Hepatocyte (in vitro differentiated cells): ENCODE results near the gene ZDHHC12. TPM values are rescaled to one million over a fixed set of nuclear protein-coding genes. Genes with fewer than 3 reads are reported as not detected.

Experiments
- DNase-seq: peaks from one replicate; pipeline ENCODE4 v3.0.0-alpha.2; 2016; ENCODE audit warnings: low spot score
- H2AFZ ChIP-seq: fragments of 200-600 bp; sonication (generic); 2 replicates; pipeline ENCODE4 v1.6.0; 2016; ENCODE audit warnings: antibody characterized with exemption, mild to moderate bottlenecking
- H3K27ac ChIP-seq: fragments of 200-600 bp; sonication (generic); 2 replicates; pipeline ENCODE4 v1.5.1; 2016; ENCODE audit warnings: mild to moderate bottlenecking
- H3K27me3 ChIP-seq: fragments of 200-600 bp; sonication (generic); 2 replicates; pipeline ENCODE4 v1.6.1; 2016
- H3K36me3 ChIP-seq: fragments of 200-600 bp; sonication (generic); replicated peaks from 2 replicates; pipeline ENCODE4 v1.5.1; 2016; ENCODE audit warnings: low read depth; ENCODE audit not compliant: insufficient read depth
- H3K4me1 ChIP-seq: fragments of 200-600 bp; sonication (generic); 2 replicates; pipeline ENCODE4 v1.5.1; 2016; ENCODE audit warnings: mild to moderate bottlenecking, moderate library complexity; ENCODE audit not compliant: insufficient read depth
- H3K4me2 ChIP-seq: fragments of 200-600 bp; sonication (generic); 2 replicates; pipeline ENCODE4 v1.6.0; 2016
- H3K4me3 ChIP-seq: fragments of 200-600 bp; sonication (generic); 2 replicates; pipeline ENCODE4 v1.5.1; 2016; ENCODE audit warnings: mild to moderate bottlenecking
- H3K79me2 ChIP-seq: fragments of 200-600 bp; sonication (generic); 2 replicates; pipeline ENCODE4 v1.6.0; 2017; ENCODE audit warnings: mild to moderate bottlenecking
- H3K9me2 ChIP-seq: fragments of 200-600 bp; sonication (generic); replicated peaks from 2 replicates; pipeline ENCODE4 v1.6.0; 2017; ENCODE audit warnings: mild to moderate bottlenecking; ENCODE audit not compliant: insufficient read depth
- H3K9me3 ChIP-seq: fragments of 200-600 bp; sonication (generic); 2 replicates; pipeline ENCODE4 v1.5.1; 2016; ENCODE audit warnings: low read depth, mild to moderate bottlenecking
- H4K20me1 ChIP-seq: fragments of 200-600 bp; sonication (generic); 2 replicates; pipeline ENCODE4 v1.6.0; 2016; ENCODE audit warnings: mild to moderate bottlenecking; ENCODE audit not compliant: insufficient read depth, poor library complexity, severe bottlenecking
- EZH2 ChIP-seq: fragments of 200-600 bp; sonication (generic); IDR thresholded peaks from 2 replicates; pipeline ENCODE4 v1.6.1; 2016; ENCODE audit warnings: antibody characterized with exemption, mild to moderate bottlenecking, borderline replicate concordance
- EZH2phosphoT487 ChIP-seq: fragments of 200-600 bp; sonication (generic); IDR thresholded peaks from one replicate; pipeline ENCODE4 v1.6.1; 2018; ENCODE audit warnings: antibody characterized with exemption, mild to moderate bottlenecking, low read depth, moderate library complexity; ENCODE audit not compliant: unreplicated experiment, severe bottlenecking
- WGBS: methylation state at CpG from one replicate; pipeline ENCODE4 v1.1.6; 2016; ENCODE audit warnings: low lambda C conversion rate; ENCODE audit errors: missing lambda C conversion rate; 5-methylcytosine and 5-hydroxymethylcytosine counted together
- polyA plus RNA-seq: library from polyadenylated mRNA; unstranded; fragments of >200 nt; fragmentation: Nextera tagmentation; extraction: Ambion mirVana; gene quantifications from 2 replicates; pipeline ENCODE4 v1.2.1, GENCODE V29; 2016
- total RNA-seq: library from RNA; depleted of rRNA; stranded (reverse); fragments of >200 nt; gene quantifications from 2 replicates; pipeline ENCODE4 v1.2.3, GENCODE V29; 2014
- TF ChIP-seq, protein P1 (sequence below): fragments of 200-600 bp; sonication (generic); IDR thresholded peaks from 2 replicates; pipeline ENCODE4 v1.5.1; 2016; ENCODE audit warnings: antibody characterized with exemption, mild to moderate bottlenecking; ENCODE audit not compliant: poor library complexity

Gene ZDHHC12
- total and polyA plus RNA-seq, 2 experiments from 2014 or later, result 26.2 to 76.3 TPM

- no peaks in the 10 kb centered on the region for H3K9me2 ChIP-seq
- TF ChIP-seq, protein P1, sequence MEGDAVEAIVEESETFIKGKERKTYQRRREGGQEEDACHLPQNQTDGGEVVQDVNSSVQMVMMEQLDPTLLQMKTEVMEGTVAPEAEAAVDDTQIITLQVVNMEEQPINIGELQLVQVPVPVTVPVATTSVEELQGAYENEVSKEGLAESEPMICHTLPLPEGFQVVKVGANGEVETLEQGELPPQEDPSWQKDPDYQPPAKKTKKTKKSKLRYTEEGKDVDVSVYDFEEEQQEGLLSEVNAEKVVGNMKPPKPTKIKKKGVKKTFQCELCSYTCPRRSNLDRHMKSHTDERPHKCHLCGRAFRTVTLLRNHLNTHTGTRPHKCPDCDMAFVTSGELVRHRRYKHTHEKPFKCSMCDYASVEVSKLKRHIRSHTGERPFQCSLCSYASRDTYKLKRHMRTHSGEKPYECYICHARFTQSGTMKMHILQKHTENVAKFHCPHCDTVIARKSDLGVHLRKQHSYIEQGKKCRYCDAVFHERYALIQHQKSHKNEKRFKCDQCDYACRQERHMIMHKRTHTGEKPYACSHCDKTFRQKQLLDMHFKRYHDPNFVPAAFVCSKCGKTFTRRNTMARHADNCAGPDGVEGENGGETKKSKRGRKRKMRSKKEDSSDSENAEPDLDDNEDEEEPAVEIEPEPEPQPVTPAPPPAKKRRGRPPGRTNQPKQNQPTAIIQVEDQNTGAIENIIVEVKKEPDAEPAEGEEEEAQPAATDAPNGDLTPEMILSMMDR, result no peak
- TF ChIP-seq EZH2 (no peak), EZH2phosphoT487 (no peak)
- H3K27me3 ChIP-seq, result no peaks in the 10 kb centered on the region
- no peak overlapping the region for H3K4me2 ChIP-seq
- no peak overlapping the region for H2AFZ ChIP-seq
- H3K9me3 ChIP-seq, result no peaks in the 10 kb centered on the region
- H3K79me2 ChIP-seq, result no peaks in the 10 kb centered on the region
- no peak overlapping the region for H3K4me3 ChIP-seq
- no peaks in the 10 kb centered on the region for H3K4me1 ChIP-seq
- DNase-seq, result no peak
- 95% methylated on average over 1 of the region's 1 CpG for WGBS
- H3K27ac ChIP-seq, result no peak overlapping the region
- no peaks in the 10 kb centered on the region for H3K36me3 ChIP-seq
- no peaks in the 10 kb centered on the region for H4K20me1 ChIP-seq
Measured at GRCh38 chr9:128743421-128743820, 19.5 kb upstream of the ZDHHC12 start.

- no peak for DNase-seq
- Histone ChIP-seq H3K79me2 (no peaks in the 10 kb centered on the region), H3K27ac (no peak overlapping the region), H3K27me3 (no peaks in the 10 kb centered on the region), H3K4me3 (no peak overlapping the region), H4K20me1 (no peaks in the 10 kb centered on the region), H2AFZ (no peak overlapping the region), H3K9me3 (no peaks in the 10 kb centered on the region), H3K4me1 (no peaks in the 10 kb centered on the region), H3K36me3 (no peaks in the 10 kb centered on the region), H3K4me2 (no peak overlapping the region), H3K9me2 (no peaks in the 10 kb centered on the region)
- TF ChIP-seq, protein P1, result no peak
- TF ChIP-seq EZH2 (no peak), EZH2phosphoT487 (no peak)
- WGBS, result 84% methylated on average over 20 of the region's 20 CpGs
Measured at GRCh38 chr9:128742401-128742800, 18.5 kb upstream of the ZDHHC12 start.

DNA sequence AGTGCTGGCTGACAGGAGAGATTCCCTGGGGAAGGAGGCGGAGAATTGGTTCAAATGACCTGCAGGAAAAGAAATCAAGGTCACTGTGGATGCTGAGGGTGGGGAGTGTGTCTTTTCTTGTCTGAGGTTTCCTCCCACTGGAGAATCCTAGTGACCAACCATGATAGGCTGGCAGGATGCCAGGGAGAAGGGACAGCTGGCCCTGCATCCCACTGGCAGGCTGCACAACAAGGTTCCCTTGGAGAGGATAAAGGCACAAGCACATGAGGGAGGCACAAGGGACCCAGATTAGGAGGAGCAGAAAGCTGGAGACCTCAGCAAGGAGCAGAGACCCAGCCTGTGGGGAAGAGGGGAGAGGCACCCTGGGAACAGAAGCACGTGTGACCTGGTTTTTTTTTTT lies 11.4 kb upstream of the ZDHHC12 start:
- no peaks in the 10 kb centered on the region for H3K9me2 ChIP-seq
- H3K36me3 ChIP-seq, result no peaks in the 10 kb centered on the region
- 85% methylated on average over 2 of the region's 2 CpGs for WGBS
- no peaks in the 10 kb centered on the region for H4K20me1 ChIP-seq
- H3K4me2 ChIP-seq, result no peak overlapping the region
- no peaks in the 10 kb centered on the region for H3K79me2 ChIP-seq
- DNase-seq, result no peak
- TF ChIP-seq EZH2 (no peak), EZH2phosphoT487 (no peak)
- TF ChIP-seq, protein P1, result no peak
- no peaks in the 10 kb centered on the region for H3K9me3 ChIP-seq
- no peak overlapping the region for H3K4me3 ChIP-seq
- no peak overlapping the region for H2AFZ ChIP-seq
- H3K27me3 ChIP-seq, result no peaks in the 10 kb centered on the region
- H3K27ac ChIP-seq, result no peak overlapping the region
- no peaks in the 10 kb centered on the region for H3K4me1 ChIP-seq

- Histone ChIP-seq H3K4me1 (no peaks in the 10 kb centered on the region), H4K20me1 (no peaks in the 10 kb centered on the region), H3K9me3 (no peaks in the 10 kb centered on the region), H3K27me3 (no peaks in the 10 kb centered on the region), H3K27ac (peak overlapping the region; percentile 50), H3K36me3 (no peaks in the 10 kb centered on the region), H3K4me2 (peak overlapping the region; percentile 69), H3K9me2 (no peaks in the 10 kb centered on the region), H3K4me3 (no peak overlapping the region), H2AFZ (peak overlapping the region; percentile 95), H3K79me2 (no peaks in the 10 kb centered on the region)
- peak; percentile 90 for DNase-seq
- 12% methylated on average over 9 of the region's 9 CpGs for WGBS
- TF ChIP-seq, protein P1, result peak; percentile 77
- TF ChIP-seq EZH2phosphoT487 (no peak), EZH2 (no peak)
Measured at GRCh38 chr9:128733256-128733655, 9.3 kb upstream of the ZDHHC12 start.
